ENCODE results near the gene CRTC1. TPM values are rescaled to one million over a fixed set of nuclear protein-coding genes. Genes with fewer than 3 reads are reported as not detected.
A peak's percentile ranks its signal among the peaks of the same experiment; 100 is the strongest.

CRTC1 gene
- total RNA-seq, 1 donor from 2014 or later, result 0.79 TPM

DNA sequence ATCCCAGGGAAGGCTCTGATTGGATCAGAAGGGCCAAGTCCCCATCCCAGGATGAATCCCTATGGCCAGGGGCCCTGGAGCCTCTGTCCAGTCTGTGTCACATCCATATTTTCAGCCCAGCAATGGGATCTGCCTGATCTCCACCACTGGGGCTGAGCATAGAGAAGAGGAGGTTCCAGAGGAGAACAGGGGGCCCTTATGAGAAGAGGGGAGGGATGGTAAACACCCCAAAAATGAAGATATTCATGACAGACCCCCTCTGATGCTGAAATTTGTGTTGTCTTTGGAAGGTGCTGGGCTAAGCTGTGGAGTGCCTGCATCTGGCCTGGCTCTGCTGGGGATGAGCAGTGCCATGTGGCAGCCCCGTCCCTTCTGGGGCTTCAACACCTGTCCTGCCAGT, 32.2 kb upstream of the CRTC1 start:
- no peak for DNase-seq (ENCODE audit: low read depth in 2 of 2)

DNA sequence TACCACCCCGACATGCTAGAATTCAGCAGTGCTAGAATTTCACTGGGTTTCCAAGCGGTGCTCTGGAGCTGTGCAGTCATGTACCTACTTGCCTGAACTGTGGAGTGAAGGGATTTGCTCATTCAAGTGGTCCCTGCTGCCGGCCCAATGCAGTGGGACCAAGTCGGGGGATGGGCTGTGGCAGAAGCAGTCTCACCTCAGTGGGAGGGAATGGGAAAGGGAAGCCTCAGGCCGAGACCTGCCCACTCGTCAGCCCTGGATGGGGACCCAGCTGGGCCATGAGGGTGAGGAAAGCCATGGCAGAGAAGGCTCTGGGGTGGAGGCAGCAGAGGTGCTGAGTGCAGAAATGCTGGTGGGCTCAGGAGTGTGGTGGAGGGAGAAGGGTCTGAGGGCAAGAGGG, 31.7 kb upstream of the CRTC1 start:
- no peak for DNase-seq (ENCODE audit: low read depth in 2 of 2)

DNA sequence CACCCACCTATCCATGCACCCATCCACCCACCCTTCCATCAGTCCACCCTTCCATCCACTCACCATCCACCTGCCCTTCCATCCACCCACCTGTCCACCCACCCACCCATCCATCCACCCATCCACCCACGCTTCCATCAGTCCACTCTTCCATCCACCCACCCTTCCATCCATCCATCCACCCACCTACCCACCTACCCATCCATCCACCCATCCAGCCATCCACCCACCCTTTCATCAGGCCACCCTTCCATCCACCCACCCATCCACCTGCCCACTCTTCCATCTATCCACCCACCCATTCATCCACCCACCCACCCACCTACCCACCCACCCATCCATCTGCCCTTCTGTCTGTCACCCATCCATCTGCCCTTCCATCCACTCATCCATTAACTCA, 29.6 kb upstream of the CRTC1 start:
- DNase-seq (ENCODE audit: low read depth in 2 of 2), result no peak

DNA sequence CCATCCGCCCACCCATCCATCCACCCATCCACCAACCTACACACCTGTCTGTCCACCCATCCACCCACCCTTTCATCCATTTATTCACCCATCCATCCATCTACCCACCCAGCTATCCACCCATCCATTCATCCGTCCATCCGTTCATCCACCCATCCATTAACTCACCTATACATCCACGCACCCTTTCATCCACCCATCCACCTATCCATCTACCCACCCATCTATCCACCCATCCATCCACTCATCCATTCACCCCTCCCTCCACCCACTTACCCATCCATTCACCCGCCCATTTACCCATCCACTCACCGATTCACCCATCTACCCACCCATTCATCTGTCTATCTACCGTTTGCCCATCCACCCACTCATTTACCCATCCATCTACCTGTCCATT, 29.0 kb upstream of the CRTC1 start:
- no peak for DNase-seq (ENCODE audit: low read depth in 2 of 2)

DNA sequence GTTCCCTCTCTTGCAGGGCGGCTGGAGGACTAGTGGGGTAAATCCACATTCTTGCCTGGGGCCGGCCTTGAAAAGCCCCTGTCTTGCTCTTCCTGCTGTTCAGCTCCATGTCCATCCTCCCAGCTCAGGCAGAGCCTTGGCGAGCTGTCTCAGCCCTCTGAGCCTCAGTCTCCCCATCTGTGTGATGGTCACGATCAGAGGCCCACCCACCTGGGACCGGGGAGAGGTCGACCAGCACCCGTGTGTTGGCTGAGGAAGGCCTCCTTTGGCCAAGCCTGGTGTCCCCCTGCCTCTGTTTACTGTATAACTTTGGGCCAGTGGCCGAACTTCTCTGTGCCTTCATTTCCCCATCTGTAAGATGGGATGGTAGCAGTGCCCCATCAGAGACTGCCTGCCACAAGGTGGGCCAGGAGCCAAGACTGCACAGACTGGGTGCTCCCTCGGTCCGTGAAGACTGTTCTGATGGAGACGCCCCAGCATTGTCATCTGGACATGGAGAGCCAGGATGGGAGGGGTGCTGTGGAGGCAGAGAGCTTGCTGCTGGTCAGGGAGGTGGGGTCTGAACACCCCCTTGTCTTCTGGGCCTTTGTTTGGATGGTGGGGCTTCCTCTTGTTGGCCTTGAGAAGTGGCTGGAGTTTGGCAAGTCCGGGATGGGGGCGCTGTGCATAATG, 28.2 kb upstream of the CRTC1 start:
- no peak for DNase-seq (ENCODE audit: low read depth in 2 of 2)

DNA sequence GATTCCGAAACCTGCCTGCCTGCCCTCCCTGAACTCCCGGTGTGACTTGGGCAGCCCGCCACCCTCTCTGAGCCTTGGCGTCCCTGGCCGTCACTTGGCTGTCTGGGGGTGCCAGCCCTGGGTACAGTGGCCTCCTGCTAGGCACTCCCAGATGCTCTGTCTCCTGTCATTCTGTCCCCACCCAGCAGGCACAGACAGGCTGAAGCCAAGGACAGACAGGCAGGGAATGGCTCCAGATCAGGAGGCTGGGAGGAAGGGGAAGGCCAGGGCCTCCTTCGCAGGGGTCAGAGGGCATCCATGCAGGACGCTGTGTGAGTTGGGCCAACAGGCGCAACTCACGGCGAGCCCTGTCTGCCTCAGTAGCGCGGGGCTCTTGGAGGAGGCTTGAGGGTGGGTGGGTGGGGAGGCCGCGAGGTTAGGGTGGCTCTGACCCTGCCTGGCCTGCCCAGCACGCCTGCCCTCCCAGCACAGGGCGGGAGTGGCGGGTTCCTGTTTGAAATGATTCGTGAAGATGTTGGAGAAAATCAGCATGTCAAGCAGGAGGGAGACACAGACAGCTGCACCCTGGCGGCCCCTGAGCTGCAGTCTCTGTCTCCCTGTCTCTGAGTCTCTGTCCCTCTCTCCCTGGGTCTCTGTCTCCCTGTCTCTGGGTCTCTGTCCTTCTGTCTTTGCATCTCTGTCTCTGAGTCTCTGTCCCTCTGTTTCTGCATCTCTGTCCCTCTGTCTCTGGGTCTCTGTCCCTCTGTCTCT, 27.0 kb upstream of the CRTC1 start:
- no peak for DNase-seq (ENCODE audit: low read depth in 2 of 2)

DNA sequence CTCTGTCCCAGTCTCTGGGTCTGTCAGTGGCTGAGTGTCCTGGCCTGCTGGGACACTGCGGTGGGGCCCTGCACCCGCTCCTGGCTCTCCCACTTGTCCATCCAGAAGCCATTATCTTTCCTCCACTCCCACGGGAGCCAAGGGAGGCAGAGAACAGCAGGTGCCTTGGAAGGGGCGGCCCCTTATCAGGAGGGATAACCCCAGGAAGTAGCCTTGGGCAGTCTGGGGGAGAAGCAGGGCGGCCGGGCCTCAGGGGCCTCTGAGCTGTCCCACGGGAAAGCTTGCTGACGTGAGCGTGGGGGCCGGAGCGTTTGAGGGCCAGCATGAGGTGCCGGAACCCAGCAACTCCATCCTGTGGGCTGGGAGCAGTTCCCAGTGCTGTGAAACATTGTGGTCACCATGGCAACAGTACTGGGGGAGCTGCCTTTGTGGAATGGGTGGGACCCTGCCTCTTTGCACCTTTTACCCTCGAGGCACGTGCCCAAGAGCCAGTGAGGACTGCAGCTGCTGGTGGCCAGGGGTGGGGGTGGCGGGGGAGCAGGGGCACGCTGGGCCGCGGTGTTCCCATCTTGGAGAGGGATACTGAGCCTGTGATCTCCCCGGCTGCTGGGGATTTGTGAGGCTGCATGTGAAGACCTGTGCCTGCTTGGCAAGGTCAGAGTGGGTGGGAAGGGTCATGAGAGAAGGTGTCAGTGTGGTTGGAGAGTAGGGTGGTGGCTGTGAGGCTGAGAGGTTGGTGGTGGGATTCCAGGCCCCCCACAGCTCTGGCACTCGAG, 25.7 kb upstream of the CRTC1 start:
- DNase-seq (ENCODE audit: low read depth in 2 of 2), result peak; percentile 65 to 82

DNA sequence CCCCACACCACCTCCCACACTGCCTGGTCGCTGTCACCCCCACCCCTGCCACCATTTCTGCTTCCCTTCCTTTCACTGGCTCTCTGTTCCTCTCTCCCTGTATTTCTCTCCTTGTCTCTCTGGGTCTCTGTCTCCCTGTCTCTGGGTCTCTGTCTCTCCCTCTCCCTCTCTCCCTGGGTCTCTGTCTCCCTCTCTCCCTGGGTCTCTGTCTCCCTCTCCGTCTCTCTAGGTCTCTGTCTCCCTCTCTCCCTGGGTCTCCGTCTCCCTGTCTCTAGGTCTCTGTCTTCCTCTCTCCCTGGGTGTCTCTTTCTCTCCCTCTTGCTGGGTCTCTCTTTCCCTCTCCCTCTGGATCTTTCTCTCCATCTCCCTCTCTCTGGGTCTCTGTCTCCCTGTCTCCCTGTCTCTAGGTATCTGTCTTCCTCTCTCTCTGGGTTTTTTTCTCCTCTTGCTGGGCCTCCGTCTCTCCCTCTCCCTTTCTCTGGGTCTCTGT, 25.1 kb upstream of the CRTC1 start:
- DNase-seq (ENCODE audit: low read depth in 2 of 2), result no peak

DNA sequence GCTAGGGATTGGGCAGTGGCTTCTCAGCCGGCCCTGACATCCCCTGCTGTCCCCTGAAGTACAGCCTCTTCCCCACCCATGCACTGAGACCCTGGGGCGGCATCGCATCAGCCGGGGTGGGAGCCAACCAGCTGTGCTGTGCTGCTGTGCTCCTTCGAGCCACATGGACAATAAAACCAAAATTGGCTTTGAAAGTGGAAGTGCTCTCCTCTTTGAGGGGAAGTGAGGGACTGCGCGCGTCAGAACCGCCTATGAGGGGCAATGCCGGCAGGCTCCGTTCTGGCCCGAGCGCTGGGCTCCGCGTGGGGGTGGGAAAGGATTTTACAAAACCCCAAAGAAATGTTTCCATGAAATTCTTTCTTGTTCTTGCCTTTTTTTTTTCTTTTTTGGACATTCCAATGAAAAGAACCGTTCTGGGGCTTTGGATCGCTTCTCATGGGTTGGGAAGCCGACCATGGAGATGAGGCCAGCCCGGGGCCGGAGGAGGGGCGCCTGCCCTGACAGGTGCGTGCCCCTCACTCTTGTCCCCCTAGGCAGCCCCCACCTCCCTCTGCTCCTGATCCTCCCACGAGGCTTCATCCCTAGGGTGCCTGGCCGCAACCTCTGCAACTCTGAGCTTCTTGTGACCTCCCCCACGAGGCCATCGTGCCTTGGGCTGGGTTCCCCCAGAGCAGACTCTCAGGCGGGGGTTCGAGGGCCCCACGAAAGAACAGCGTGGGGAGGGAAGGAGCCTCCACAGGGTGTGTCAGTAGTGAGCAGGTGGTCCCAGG, 24.0 kb upstream of the CRTC1 start:
- no peak for DNase-seq (ENCODE audit: low read depth in 2 of 2)

DNA sequence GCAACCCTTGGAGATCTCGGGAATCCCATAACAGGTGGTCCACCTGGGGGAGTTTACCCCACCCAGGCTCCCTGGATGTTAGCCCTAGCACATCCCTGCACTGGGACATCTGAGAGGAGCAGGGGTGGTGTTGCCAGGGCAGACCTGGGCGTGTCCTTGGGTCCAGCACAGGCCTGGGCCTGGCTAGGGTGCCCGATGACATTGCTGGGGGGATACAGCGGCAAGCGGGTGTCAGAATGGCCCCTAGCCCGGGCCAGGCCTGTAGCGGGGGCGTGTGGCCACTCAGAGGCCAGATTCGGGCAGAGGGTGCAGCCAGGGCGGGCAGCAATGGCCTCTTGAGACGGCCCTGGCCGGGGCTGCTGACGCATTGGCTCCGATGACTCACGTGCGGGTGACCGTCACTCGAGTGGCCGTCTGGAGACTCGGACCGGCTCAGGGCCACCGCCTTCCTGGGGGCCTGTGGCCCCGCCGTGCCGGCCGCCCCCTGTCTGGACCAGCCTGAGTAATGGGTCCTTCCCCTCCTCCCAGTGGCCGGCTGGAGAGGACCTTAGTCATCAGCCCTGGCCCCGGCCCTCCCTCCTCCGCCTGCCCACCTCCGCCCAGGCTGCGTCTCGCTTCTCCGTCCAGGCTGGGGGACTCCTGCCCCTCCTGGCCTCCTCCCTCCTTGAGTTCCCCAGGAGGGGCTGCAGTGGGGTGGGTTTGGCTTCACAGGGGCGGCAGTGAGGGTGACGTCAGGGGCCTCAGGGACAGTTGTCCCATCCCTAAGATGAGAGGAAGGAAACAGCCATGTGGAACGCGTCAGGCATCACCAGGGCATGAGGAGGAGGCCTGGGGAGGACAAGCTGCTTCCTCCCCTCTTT, 23.2 kb upstream of the CRTC1 start:
- DNase-seq (ENCODE audit: low read depth in 2 of 2), result peak; percentile 28 to 76

DNA sequence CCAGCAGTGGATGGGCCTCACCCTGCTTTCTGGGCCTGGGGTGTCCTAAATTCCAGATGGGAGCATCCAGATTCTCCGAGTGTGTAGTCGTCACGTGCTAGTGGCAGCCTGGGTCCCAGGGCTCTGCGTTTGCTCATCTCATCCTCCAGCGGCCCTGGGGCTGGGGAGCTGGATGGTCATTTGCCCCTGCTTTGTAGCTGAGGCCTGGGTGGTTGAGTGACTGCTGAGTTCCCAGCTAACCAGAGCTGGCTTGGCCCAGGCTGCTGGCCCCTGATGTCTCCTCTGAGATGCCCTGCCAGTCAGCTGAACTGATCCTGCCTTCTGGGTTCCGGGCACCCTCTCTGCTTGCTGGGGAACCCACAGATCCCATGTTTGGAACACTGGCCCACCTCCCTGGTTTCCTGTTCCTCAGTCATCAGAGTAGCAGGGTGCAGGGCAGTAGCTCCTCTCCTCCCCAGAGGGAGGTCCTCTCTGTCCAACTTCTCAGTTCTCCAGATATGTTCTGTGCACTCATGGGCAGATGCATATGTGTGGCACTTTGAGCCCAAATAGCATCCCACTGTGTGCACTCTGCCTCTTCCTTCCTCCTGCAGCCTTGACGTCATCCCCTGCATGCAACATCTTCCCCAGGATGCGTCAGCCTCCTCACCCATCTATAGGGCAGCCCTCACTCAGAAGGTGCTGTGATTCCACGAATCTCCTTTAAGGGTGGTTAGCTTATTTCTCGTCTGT, 22.4 kb upstream of the CRTC1 start:
- peak in 1 of 2 donors; percentile 57 for DNase-seq (ENCODE audit: low read depth in 2 of 2)

DNA sequence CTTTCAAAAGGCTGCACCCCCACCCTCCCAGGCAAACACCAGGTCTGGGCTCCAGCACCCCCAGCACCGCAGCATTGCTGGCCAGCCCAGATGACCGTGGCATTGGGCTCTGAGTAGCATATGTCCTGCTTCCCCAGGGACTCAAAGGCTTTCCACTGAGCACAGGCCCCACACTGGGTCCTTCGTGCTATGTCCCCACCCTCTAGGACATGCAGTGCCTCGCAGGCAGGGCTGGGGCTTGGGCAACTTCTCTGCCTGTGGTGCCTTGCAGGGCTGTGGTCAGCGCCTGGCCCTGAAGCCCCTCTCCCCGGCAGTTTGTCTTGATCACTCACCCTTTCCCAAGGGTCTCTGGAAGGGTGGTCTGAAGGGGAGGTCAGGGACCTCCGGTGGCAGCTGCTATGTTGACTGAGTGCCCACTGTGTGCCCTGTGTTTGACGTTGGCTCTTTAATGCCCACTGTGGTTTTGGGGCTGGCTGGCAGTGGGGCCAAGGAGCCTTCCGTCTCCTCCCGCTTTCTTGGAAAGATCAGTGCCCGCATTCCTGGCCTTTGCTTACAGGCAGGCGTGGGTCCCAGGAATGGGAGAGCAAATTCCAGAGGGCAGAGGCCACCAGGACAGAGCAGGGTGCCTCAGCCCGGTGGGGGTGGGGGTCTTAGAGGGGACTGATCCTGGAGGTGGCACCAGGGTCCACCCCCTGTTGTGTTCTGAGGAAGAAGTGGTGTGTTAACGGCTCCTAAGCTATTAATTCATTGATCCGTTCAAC, 20.3 kb upstream of the CRTC1 start:
- no peak for DNase-seq (ENCODE audit: low read depth in 2 of 2)

DNA sequence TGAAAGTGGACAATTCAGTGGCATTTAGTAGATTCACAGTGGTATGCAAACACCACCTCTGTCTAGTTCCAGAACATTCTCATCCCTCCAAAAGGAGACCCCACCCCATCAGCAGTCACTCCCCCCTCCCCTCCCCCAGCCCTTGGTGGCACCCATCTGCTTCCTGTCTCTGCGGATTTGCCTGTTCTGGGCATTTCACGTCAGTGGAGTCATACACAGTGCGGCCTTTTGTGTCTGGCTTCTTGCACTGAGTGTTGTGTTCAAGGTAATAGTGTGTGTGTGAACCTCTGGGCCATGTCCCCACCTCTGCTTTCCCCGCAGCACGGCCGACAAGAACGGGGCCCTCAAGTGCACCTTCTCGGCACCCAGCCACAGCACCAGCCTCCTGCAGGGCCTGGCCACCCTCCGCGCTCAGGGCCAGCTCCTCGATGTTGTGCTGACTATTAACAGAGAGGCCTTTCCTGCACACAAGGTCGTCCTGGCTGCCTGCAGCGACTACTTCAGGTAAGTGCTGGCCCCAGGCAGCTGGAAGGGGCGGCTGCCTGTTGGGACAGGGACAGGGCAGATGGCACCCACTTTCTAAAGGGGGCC, 19.4 kb upstream of the CRTC1 start:
- DNase-seq (ENCODE audit: low read depth in 2 of 2), result no peak

DNA sequence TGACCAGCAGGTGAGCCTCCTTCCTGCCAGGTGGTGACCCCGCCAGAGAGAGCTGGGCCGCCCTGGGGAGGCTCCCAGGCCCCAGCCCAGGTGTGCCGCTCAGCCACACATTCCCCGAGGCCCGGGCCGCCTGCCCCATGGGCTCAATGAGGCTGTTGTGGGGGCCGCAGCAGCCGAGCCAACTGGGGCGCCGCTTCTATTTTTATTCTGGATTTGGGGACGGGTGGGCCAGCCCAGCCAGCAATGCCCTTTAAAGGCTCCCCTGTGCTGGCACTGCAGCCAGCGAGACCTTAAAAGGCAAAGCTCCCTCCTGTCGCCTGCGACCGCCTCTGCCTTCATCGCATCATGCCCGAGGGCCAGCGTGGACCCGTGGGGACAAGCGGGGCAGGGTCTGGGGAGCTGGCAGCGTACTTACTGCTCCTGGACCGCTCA, 17.7 kb upstream of the CRTC1 start:
- no peak for DNase-seq (ENCODE audit: low read depth in 2 of 2)

DNA sequence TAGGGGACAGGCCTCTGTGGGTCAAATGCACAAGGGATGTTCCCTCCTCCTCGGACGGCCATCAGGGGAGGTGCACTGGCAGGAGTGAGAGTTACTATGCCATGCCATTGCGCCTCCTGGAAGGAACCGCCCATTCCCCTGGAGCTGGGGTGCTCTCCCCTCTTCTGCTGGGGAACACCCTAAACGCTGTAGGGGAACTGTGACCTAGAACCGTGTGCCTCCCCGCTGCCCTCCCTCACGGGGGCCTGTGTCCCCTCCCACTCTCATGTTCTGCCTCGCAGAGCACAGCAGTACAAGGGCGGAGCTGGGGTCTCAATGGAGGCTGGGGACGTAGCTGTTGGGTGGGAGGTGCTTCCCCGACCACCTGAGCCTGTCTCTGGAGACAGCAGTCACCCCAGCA, 17.2 kb upstream of the CRTC1 start:
- no peak for DNase-seq (ENCODE audit: low read depth in 2 of 2)

DNA sequence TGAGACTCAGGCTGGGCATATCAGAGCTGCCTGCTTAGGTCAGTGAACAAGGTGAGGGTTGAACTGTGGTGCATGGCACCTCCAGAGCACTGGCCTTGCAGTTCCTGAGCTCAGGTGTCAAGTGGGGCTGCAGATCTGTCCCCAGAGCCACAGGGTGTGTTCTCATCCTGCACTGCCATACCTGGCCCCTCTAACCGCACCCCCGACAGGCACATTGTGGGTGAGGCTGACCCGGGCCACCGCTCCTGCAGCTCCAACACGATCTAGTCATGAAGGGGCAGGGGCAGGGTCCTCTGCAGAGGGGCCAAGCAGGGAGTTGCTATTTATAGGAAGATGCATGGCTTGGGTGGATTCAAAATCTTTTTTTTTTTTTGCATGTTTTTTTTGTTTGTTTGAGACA, 16.7 kb upstream of the CRTC1 start:
- DNase-seq (ENCODE audit: low read depth in 2 of 2), result no peak

DNA sequence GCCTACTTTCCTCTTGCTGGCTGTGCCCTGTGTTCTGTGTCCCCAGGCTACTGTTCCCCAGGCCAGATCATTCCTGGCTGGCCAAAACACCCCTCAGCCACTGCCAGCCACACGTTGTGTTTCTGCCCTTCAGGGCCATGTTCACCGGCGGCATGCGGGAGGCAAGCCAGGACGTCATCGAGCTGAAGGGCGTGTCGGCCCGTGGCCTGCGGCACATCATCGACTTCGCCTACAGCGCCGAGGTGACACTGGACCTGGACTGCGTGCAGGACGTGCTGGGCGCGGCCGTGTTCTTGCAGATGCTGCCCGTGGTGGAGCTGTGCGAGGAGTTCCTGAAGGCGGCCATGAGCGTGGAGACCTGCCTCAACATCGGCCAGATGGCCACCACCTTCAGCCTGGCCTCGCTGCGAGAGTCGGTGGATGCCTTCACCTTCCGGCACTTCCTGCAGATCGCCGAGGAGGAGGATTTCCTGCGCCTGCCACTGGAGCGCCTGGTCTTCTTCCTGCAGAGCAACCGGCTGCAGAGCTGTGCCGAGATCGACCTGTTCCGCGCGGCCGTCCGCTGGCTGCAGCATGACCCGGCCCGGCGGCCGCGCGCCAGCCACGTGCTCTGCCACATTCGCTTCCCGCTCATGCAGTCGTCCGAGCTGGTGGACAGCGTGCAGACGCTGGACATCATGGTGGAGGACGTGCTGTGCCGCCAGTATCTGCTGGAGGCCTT, 15.8 kb upstream of the CRTC1 start:
- no peak for DNase-seq (ENCODE audit: low read depth in 2 of 2)

DNA sequence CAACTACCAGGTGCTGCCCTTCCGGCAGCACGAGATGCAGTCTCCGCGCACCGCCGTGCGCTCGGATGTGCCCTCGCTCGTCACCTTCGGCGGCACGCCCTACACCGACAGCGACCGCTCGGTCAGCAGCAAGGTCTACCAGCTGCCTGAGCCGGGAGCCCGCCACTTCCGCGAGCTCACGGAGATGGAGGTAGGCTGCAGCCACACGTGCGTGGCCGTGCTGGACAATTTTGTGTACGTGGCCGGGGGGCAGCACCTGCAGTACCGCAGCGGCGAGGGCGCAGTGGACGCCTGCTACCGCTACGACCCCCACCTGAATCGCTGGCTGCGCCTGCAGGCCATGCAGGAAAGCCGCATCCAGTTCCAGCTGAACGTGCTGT, 15.2 kb upstream of the CRTC1 start:
- DNase-seq (ENCODE audit: low read depth in 2 of 2), result no peak
